Left ventricle myocardium superior (tissue), 1 donor: ENCODE data around the gene ADK. TPM values are rescaled to one million over a fixed set of nuclear protein-coding genes. Genes with fewer than 3 reads are reported as not detected.
A peak's percentile ranks its signal among the peaks of the same experiment; 100 is the strongest.
"Not testable (repeated sequence)": the region's sequence is repeated elsewhere in the genome, so short reads cannot be mapped to it uniquely, and the experiment has no call there.

Experiments
- ATAC-seq: fragments of 200-7000 bp; cut with Tn5 transposase; one replicate; pipeline ENCODE4 v1.9.1; 2020; ENCODE audit warnings: mild to moderate bottlenecking, moderate library complexity
- DNase-seq: peaks from one replicate; pipeline ENCODE4 v3.0.0-alpha.2; 2020
- intact Hi-C: fragments of 100-400 bp; cut with micrococcal nuclease; formaldehyde crosslinking; loops from one replicate; pipeline ENCODE4 v1.11.0; 2022
- total RNA-seq: library from RNA; stranded (reverse); fragmentation: NEBNext Ultra II Directional; extraction: Animal tissue kit (Norgen Biotek cat#: 25700); gene quantifications from one replicate; pipeline ENCODE4 v1.2.1, GENCODE V29; 2021
- donor health status: DM: no; HTN: yes; CAD: no; lungs with severe emphysema.

Gene ADK
- total RNA-seq, 1 donor from 2014 or later = 47.2 TPM

DNA sequence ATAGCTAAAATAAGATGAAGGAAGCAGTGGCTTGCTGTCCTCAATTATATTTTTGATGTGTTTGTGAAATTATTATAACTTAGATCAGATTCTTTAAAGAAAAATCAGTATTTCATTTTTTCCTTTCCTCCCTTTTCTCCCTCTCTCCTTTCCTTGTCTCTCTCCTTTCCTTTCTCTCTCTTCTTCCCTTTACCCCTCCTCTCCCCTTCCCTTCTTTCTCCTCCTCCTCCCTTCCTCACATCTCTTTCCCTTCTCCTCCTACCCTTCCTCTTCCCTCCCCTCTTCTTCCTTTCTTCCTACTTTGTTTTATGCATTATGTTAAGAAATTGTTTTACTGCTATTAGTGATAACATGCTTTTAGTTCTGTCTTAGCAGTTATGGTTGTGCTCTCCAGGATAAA is 171.5 kb downstream of the ADK start:
- intact Hi-C loops = no loop called here
- DNase-seq = no peak
- no peak for ATAC-seq

DNA sequence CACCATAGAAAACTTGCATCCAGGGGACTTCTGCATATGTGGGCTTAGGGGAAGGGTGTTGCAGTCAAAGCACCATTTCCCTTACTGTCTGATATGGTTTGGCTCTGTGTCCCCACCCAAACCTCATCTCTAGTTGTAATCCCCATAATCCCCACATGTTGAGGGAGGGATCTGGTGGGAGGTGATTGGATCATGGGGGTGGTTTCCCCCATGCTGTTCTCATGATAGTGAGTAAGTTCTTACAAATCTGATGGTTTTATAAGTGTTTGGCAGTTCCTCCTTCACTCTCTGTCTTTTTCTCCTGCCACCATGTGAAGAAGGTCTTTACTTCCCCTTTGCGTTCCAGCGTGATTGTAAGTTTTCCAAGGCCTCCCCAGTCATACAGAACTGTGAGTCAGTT is 177.4 kb downstream of the ADK start:
- intact Hi-C loops = no loop called here
- ATAC-seq (no peak), DNase-seq (no peak)

DNA sequence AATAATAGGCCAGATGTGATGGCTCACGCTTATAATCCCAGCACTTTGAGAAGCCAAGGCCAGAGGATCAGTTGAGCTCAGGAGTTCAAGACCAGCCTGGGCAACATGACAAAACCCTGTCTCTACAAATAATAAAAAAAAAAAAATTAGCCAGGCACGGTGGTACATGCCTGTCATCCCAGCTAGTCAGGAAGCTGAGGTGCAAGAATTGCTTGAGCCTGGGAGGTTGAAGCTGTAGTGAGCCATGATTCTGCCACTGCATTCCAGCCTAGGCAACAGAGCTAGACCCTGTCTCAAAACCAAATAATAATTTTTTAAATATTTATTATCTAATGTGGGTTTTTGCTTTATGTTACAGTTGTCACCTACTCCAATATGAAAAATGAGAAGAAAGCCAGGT is 178.9 kb downstream of the ADK start:
- ATAC-seq = no peak
- DNase-seq = no peak
- intact Hi-C loops = no loop called here

DNA sequence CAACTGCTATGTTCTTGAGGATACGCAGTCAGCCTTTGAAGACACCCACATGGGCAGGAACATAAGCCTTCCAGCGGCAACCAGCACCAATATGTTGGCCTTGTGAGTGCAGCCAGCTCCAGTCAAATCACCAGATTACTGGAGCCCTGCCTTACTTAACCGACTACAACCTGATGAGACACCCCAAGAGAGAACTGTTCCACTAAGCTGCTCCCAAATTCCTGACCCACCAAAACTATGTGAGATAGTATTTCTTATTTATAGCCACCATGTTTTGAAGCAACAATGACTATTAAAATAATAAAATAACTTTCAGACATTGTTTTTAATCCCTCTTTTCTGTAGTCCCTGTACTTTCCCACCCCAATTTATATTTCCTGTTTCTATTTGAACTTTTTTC is 179.6 kb downstream of the ADK start:
- ATAC-seq (no peak), DNase-seq (no peak)
- intact Hi-C loops = no loop called here

DNA sequence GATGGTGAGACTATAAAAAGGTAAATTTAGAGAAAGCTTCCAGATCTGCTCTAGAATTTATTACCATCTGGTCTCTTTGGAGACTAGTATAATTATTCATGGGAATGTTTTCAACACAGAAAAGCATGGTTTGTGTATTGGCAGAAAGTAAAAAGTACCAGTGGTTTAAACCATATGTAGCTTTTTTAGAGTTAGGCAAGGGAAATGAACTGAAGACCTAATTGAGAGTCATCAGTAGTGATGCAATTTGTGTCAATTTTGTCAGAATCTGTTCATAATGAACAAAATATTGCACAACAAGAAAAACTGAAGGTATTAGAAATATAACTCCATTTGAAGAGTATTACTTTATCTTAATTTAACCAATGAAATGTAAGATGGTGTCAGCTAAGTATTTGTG is 181.4 kb downstream of the ADK start:
- intact Hi-C loops = no loop called here
- DNase-seq = no peak
- no peak for ATAC-seq

DNA sequence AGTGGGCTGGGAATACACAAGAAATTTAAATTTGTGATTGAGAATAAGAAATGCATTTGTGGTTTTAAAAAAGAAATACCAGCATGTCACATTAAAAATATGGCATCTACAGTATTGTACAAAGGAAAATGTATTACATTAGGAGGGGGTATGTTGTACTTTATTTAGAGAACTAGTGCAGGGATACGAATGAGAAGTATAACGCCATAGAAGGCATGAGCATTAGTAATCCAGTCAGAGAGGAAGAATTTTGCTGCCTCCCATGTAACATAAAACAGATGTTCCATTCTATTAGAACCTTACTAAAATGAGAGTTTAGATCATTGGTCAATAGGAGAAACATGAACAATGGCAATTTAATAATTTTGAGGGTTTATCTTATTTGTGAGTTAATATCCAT is 182.2 kb downstream of the ADK start:
- ATAC-seq = no peak
- intact Hi-C loops = no loop called here
- DNase-seq = no peak

DNA sequence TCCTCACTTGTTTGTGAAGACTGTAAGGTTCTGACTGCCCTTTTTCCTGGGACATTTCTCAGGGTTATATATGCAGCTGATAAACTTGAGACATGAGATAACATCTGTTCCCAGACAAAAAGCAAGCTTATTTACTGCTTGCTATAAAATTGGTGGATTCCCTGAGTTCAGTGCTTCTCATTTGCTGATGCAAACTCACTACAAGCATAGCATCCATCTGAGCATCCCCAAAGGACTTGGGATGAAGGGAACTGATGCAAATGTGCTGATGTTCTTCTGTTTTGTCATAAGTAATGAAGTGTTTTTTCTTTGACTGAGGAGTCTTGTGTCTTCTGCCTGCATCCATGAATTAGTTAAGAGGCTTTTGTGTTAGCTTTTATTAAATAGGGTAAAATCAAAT is 183.2 kb downstream of the ADK start:
- intact Hi-C loops = no loop called here
- ATAC-seq (no peak), DNase-seq (no peak)

DNA sequence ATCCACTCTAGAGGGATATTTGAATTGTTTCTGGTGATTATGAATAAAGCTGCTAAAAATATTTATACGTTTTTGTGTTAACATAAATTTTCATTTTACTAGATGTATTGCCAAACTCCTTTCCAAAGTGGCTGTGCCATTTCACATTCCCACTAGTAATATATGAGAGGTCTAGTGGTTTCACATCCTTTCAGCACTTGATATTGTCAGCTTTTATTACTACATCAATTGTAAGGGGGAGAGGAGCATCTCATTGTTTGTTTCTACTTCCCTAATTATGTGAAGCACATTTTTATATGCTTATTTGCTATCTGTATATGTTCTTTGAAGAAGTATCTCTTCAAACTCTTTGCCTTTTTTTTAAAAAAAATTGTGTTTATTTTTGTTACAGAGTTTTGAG is 184.5 kb downstream of the ADK start:
- intact Hi-C loops = no loop called here
- ATAC-seq (no peak), DNase-seq (no peak)

DNA sequence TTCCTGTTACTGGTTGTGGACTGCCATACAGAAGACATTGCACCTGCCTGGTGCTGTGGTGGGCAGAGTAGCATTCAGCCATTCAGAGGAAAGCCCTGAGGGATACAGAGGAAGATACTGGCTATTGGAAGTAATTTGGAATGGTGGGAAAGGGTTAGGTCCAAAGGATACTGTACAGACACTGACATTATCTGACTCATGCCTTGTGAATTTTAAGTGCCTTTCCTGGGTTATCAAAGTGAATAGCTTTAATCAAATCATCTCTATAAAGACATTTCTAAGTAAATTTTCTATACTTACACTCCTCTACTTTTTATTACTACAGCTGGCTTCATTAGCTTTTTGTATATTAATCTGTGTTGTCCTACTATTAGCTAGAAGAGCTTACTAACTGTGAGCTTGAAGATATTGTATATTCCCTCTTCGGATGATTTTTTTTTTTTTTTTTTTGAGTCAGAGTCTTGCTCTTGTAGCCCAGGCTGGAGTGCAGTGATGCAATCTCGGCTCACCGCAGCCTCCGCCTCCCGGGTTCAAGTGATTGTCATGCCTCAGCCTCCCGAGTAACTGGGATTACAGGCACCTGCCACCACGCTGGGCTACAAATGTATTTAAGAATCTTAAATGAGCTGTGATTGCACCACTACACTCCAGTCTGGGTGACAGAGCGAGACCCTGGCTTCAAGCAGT is 186.5 kb downstream of the ADK start:
- no peak for ATAC-seq
- no peak for DNase-seq
- intact Hi-C loops = no loop called here

DNA sequence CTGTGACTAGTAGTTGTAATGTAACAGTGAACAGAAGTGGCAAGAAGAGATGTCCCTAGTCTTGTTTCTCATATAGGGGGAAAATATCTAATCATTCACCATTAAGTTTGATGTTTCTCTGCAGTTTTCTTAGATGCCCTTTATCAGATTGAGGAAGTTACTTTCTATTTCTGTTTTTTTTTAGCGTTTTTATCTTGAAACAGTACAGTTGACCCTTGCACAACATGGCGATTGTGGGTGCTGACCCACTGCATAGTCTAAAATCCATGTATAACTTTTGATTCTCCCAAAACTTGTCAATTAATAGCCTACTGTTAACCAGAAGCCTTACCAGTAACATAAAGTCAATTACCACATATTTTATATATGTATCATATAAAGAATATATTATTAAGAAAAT is 192.0 kb downstream of the ADK start:
- DNase-seq = no peak
- intact Hi-C loops = no loop called here
- ATAC-seq = no peak

DNA sequence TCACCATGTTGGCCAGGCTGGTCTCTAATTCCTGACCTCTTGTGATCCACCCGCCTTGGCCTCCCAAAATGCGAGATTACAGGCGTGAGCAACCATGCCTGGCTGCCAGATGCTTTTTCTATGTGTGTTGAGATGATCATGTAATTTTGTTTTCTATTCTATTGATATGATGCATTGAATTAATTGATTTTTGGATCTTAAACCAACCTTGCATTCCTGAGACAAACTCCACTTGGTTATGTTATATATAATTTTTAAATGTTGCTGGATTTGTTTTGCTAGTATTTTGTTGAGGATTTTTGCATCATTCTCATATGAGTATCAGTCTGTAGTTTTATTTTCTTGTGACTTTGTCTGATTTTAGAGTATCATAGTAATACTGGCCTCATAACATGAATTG is 192.8 kb downstream of the ADK start:
- no peak for ATAC-seq
- intact Hi-C loops = no loop called here
- no peak for DNase-seq

DNA sequence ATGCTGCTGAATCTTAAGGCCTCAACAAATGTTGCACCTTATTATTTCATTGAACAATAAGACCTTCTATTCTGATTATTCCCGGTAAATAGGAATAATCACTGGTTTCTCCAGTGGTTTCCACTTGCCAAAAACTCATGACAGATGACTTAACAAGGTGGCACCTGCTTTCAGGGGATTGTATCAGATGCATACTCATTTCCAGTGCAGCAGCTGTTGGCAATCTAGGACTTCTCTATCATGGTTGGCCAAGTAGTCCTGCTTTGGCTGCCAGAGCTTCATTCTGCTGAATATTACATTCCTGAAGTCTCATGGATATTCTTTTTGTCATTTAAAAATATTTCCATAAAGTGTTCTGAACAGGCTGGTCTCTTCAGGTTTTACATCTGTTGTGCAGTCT is 193.3 kb downstream of the ADK start:
- intact Hi-C loops = no loop called here
- ATAC-seq (no peak), DNase-seq (no peak)

DNA sequence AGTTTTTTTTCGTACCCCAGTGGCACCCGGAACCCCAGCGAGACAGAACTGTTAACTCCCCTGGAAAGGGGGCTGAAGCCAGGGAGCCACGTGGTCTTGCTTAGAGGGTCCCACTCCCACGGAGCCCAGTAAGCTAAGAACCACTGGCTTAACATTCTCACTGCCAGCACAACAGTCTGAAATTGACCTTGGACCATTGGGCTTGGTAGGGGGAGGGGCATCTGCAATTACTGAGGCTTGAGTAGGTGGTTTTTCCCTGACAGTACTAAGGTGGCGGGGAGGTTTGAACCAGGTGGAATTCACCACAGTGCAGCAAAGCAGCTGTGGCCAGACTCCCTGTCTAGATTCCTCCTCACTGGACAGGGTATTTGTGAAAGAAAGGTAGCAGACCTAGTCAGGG is 196.5 kb downstream of the ADK start:
- no peak for DNase-seq
- intact Hi-C loops = no loop called here
- no peak for ATAC-seq

DNA sequence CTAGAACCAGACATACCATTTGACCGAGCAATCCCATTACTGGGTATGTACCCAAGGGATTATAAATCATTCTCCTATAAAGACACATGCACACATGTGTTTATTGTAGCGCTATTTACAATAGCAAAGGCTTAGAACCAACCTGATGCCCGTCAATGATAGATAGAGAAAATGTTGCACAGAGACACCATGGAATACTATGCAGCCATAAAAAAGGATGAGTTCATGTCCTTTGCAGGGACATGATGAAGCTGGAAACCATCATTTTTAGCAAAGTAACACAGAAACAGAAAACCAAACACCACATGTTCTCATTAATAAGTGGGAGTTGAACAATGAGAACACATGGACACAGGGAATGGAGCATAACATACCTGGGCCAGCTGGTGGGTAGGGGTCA is 202.0 kb downstream of the ADK start:
- ATAC-seq, DNase-seq, intact Hi-C loops: not testable (repeated sequence)

DNA sequence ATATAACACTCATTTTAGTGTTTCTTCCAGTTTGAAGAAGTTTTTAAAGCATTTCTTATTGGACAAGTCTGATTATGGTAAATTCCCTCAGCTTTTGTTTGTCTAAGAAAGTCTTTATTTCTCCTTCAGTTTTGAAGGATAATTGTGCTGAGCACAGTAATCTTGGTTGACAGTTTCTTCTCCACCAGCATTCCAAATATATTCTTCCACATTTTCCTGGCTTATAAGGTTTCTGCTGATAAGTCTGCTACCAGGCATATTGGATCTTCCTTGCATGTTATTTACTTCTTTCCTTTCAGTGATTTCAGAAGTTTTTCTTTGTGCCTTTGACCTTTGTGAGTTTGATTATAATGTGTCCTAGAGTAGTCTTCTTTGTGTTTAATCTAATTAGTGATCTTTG is 210.7 kb downstream of the ADK start:
- ATAC-seq = no peak
- intact Hi-C loops = no loop called here
- no peak for DNase-seq

DNA sequence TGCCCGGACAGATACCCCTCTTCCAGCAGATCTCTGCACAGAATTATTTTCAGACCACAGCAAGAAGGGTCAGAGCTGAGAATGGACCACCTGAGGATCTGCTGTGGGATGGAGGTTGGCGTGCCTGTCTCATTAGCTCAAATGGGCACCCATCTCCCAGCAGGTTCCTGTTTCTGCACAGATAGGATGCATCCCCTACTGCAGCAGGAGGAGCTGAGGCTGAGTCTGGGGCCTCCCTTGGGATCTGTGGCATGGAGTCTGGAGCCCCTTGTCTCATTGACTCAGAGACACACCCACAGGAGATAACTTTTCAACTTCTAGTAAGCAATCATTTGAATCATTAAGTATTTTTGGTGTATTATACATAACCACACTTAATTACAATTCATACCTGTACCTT is 212.7 kb downstream of the ADK start:
- no peak for DNase-seq
- peak; percentile 47 for ATAC-seq
- intact Hi-C loops = no loop called here

DNA sequence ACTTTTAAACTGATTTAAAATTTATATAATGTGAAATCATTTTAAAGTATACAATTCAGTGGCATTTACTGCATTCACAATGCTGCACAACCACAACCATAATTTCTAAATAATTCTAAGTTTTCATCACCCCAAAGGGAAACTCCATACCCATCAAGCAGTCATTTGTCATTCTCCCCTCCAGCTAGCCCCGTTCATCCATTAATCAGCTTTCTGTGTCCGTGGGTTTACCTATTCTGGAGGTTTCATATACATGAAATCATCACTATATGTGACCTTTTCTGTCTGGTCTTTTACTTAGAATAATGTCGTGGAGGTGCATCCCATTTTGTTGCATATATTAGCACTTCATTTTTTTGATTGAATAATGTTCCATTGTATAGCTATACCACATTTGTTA is 214.1 kb downstream of the ADK start:
- DNase-seq = no peak
- no peak for ATAC-seq
- intact Hi-C loops = no loop called here

DNA sequence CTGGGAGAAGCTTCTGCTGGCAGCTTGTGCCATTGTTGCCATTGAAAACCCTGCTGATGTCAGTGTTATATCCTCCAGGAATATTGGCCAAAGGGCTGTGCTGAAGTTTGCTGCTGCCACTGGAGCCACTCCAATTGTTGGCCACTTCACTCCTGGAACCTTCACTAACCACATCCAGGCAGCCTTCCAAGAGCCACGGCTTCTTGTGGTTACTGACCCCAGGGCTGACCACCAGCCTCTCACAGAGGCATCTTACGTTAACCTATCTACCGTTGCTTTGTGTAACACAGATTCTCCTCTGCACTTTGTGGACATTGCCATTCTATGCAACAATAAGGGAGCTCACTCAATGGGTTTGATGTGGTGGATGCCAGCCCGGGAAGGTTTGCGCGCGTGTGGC is 220.7 kb downstream of the ADK start:
- peak; percentile 31 for DNase-seq
- intact Hi-C loops = no loop called here

DNA sequence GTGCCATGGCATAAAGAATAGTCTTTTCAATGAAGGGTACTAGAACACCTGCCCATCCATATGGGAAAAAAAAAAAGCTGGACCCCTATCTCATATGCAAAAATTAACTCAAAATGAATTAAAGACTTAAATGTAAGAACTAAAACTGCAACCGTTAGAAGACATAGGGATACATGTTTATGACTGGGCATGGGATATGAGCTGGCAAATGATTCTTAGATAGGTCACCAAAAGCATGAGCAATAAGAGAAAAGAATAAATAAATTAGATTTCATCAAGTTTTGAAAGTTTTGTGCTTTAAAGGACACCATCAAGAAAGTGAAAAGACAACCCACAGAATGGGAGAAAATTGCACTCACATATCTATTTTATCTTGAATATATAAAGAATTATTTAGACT is 222.0 kb downstream of the ADK start:
- ATAC-seq = no peak
- intact Hi-C loops = no loop called here

More for the DNA sequence above, 220.7 kb downstream of the ADK start:
- no peak for ATAC-seq

DNA sequence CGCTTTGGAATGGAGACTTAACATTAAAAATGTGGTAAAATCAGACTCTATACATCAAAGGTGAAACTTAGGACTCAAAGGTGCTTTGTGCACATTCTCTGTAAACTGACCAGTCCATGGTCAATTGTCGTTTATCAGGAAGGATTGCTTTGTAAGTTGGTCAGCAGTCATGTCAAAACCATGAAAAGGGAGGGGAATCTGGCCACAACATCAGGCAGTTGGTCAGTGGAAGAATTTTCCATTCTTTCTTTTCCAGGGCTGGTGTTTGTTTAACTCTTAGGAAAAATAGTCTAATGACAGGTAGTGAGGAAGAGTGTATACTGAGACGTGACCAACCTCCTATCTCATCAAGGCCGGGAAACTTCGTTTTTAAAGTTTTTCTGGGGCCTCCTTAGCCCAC is 226.5 kb downstream of the ADK start:
- intact Hi-C loops = no loop called here
- no peak for DNase-seq
- ATAC-seq = no peak

More for the DNA sequence above, 222.0 kb downstream of the ADK start:
- no peak for DNase-seq

DNA sequence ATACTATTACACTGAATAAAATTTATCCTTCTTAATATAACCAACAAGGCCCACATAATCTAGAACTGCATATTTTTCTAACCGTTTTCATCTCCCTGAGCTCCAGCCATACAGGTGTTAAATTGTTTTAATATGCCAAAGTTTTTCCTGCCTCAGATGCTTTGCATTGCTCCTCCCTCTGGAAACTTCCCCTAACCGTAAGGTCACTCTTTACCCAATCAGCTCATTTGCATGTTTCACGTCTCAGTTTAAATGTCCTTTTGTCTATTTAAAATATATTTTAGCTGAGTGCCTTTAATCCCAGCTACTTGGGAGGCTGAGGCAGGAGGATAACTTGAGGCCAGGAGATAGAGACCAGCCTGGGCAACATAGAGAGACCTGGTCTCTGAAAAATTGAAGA is 228.5 kb downstream of the ADK start:
- intact Hi-C loops = no loop called here
- ATAC-seq = no peak
- no peak for DNase-seq

DNA sequence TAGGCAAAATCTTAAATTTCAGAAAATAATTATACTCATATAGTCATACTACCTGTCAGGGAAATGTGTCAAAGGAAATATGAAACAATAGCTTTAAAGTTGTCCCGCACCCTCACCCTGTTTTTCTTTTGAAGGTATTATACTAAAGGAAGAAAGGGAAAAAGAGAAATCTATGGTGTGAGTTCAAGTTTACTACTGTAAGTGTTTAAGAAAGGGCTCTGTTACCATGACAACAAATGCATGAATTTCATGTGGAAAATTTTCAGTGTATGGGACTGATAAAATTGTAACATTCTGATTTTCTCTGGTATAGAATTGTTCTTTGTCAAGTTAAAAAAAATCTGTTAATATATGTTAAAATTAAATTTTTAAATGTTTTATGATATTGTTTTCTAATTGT is 229.8 kb downstream of the ADK start:
- ATAC-seq (no peak), DNase-seq (no peak)
- intact Hi-C loops = no loop called here
